C4-2B (cell line): Measurements from ENCODE around the gene RNF123.

Source experiments
- H3K27ac ChIP-seq: fragments of 450-650 bp; 2 replicates; pipeline ENCODE4 v1.5.1; 2017
- CTCF ChIP-seq: fragments of 450-650 bp; conservative IDR thresholded peaks from 2 replicates; pipeline ENCODE4 v1.5.1; 2017; ENCODE audit warnings: mild to moderate bottlenecking
- ZFX ChIP-seq: fragments of 450-650 bp; IDR thresholded peaks from 2 replicates; pipeline ENCODE4 v1.6.1; 2017

RNF123 gene

GRCh38 chr3:49704629-49705028 lies 15.3 kb downstream of the RNF123 start:
- H3K27ac ChIP-seq: no peak overlapping the region
- TF ChIP-seq ZFX: no peak
- no peak for TF ChIP-seq CTCF

GRCh38 chr3:49705390-49705960 lies 16.1 kb downstream of the RNF123 start:
- H3K27ac ChIP-seq: no peak overlapping the region
- TF ChIP-seq CTCF: no peak
- no peak for TF ChIP-seq ZFX

GRCh38 chr3:49706456-49707112 lies 17.2 kb downstream of the RNF123 start:
- TF ChIP-seq ZFX: no peak
- no peak for TF ChIP-seq CTCF
- H3K27ac ChIP-seq: no peak overlapping the region

GRCh38 chr3:49707113-49707480 lies 17.7 kb downstream of the RNF123 start:
- H3K27ac ChIP-seq: no peak overlapping the region
- TF ChIP-seq CTCF (no peak), ZFX (no peak)

- H3K27ac ChIP-seq: no peak overlapping the region
- TF ChIP-seq CTCF (no peak), ZFX (no peak)
Observed at GRCh38 chr3:49709852-49710251, 20.5 kb downstream of the RNF123 start.

- TF ChIP-seq CTCF (no peak), ZFX (no peak)
- H3K27ac ChIP-seq: no peak overlapping the region
Observed at GRCh38 chr3:49711489-49711888, 22.1 kb downstream of the RNF123 start.

GRCh38 chr3:49712166-49712565 lies 22.8 kb downstream of the RNF123 start:
- no peak overlapping the region for H3K27ac ChIP-seq
- TF ChIP-seq CTCF (no peak), ZFX (no peak)
